GM18526 (cell line): ENCODE data around the gene MAP3K13.

Experiments used
- POLR2A ChIP-seq: IDR thresholded peaks from 3 replicates; pipeline ENCODE4 v1.6.1; 2011; ENCODE audit not compliant: insufficient read length; ENCODE audit errors: extremely low read depth

MAP3K13 gene

GRCh38 chr3:185362850-185363661, at the start of gene MAP3K13:
MAP3K13 (plus strand) TSS chr3:185363136; CDS start chr3:185428582, 65,446 bp downstream.
- no peak for TF ChIP-seq POLR2A

- TF ChIP-seq POLR2A = no peak
Observed at GRCh38 chr3:185313693-185314246, 49.2 kb upstream of the MAP3K13 start.

GRCh38 chr3:185316740-185317412, 46.1 kb upstream of the MAP3K13 start:
- TF ChIP-seq POLR2A = no peak

GRCh38 chr3:185317674-185318073, 45.3 kb upstream of the MAP3K13 start:
- TF ChIP-seq POLR2A = no peak

GRCh38 chr3:185318141-185318540, 44.8 kb upstream of the MAP3K13 start:
- TF ChIP-seq POLR2A = no peak

- TF ChIP-seq POLR2A = no peak
Observed at GRCh38 chr3:185319801-185320200, 43.1 kb upstream of the MAP3K13 start.

- TF ChIP-seq POLR2A = no peak
Observed at GRCh38 chr3:185320949-185321348, 42.0 kb upstream of the MAP3K13 start.

- no peak for TF ChIP-seq POLR2A
Observed at GRCh38 chr3:185322101-185322719, 40.7 kb upstream of the MAP3K13 start.

GRCh38 chr3:185325946-185326791, 36.8 kb upstream of the MAP3K13 start:
- TF ChIP-seq POLR2A = no peak

GRCh38 chr3:185327062-185327461, 35.9 kb upstream of the MAP3K13 start:
- no peak for TF ChIP-seq POLR2A

GRCh38 chr3:185328324-185329004, 34.5 kb upstream of the MAP3K13 start:
- TF ChIP-seq POLR2A = no peak

- TF ChIP-seq POLR2A = no peak
Observed at GRCh38 chr3:185330238-185330637, 32.7 kb upstream of the MAP3K13 start.

- TF ChIP-seq POLR2A = no peak
Observed at GRCh38 chr3:185330644-185331043, 32.3 kb upstream of the MAP3K13 start.

- TF ChIP-seq POLR2A = no peak
Observed at GRCh38 chr3:185332026-185332735, 30.8 kb upstream of the MAP3K13 start.
